ENCODE measurements around the gene ITPR2.

DNA sequence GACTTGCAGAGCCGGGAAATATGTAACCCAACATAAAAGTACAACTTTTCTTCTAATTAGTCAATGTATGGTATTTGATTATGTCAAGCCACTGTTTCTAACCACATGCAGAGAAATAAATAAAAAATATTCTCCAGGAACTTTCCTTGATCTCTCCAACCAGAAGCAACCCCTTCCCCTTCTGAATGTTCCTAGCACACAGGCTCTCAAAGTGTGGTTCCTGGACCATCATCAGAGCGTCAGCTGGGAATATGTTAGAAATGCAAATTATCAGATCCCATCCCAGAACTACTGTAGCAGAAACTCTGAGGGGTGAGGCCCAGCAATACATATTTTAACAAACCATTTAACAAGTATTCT, 21.0 kb upstream of the ITPR2 start:
- TF ChIP-seq, protein P1, sequence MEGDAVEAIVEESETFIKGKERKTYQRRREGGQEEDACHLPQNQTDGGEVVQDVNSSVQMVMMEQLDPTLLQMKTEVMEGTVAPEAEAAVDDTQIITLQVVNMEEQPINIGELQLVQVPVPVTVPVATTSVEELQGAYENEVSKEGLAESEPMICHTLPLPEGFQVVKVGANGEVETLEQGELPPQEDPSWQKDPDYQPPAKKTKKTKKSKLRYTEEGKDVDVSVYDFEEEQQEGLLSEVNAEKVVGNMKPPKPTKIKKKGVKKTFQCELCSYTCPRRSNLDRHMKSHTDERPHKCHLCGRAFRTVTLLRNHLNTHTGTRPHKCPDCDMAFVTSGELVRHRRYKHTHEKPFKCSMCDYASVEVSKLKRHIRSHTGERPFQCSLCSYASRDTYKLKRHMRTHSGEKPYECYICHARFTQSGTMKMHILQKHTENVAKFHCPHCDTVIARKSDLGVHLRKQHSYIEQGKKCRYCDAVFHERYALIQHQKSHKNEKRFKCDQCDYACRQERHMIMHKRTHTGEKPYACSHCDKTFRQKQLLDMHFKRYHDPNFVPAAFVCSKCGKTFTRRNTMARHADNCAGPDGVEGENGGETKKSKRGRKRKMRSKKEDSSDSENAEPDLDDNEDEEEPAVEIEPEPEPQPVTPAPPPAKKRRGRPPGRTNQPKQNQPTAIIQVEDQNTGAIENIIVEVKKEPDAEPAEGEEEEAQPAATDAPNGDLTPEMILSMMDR (IDR thresholded peaks at IDR 0.05; ENCODE audit: insufficient read depth, low read length), result no peak
- TF ChIP-seq POLR2AphosphoS5 (IDR thresholded peaks at IDR 0.05; ENCODE audit: low read depth) (no peak), GABPA (IDR thresholded peaks at IDR 0.05; ENCODE audit: low read depth) (no peak)

All from HL-60 (cell line).